ENCODE data around the gene MBNL3.

DNA sequence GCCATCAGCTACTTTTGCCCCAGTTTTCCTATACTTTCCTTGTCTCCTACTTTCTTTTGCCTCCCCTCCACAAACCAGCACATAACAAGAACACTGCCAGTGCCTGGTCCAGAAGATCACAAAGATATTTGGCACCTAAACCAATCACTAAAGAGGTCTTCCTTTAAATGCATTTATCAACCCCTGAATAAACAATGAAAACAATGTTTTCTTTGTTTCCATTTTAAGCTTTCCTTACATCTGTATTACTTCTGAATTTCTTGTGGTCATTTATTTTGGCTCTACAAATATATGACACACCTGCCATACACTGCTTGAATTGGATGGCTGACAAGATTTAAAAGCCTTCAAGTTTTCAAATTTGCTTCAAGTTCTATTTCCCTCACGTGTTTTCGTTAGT, 43.9 kb downstream of the MBNL3 start:
- TF ChIP-seq, protein P1, sequence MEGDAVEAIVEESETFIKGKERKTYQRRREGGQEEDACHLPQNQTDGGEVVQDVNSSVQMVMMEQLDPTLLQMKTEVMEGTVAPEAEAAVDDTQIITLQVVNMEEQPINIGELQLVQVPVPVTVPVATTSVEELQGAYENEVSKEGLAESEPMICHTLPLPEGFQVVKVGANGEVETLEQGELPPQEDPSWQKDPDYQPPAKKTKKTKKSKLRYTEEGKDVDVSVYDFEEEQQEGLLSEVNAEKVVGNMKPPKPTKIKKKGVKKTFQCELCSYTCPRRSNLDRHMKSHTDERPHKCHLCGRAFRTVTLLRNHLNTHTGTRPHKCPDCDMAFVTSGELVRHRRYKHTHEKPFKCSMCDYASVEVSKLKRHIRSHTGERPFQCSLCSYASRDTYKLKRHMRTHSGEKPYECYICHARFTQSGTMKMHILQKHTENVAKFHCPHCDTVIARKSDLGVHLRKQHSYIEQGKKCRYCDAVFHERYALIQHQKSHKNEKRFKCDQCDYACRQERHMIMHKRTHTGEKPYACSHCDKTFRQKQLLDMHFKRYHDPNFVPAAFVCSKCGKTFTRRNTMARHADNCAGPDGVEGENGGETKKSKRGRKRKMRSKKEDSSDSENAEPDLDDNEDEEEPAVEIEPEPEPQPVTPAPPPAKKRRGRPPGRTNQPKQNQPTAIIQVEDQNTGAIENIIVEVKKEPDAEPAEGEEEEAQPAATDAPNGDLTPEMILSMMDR (IDR thresholded peaks at IDR 0.05) = no peak
- no peak for TF ChIP-seq EP300 (IDR thresholded peaks at IDR 0.05)

All from sigmoid colon (tissue), 4 donors.